Muscle of leg (tissue), 11 donors: Measurements from ENCODE around the gene DYNC1H1. TPM values are rescaled to one million over a fixed set of nuclear protein-coding genes. Genes with fewer than 3 reads are reported as not detected.
A peak's percentile ranks its signal among the peaks of the same experiment; 100 is the strongest.

ENCODE experiments used
- DNase-seq: peaks from one replicate; pipeline ENCODE4 v3.0.0; 2013
- H3K27ac ChIP-seq: one replicate; pipeline ENCODE4 v1.5.1; 2013; ENCODE audit warnings: mild to moderate bottlenecking, low read length, control low read depth
- H3K27me3 ChIP-seq: one replicate; pipeline ENCODE4 v1.6.1; 2013; ENCODE audit warnings: low read length; ENCODE audit not compliant: control insufficient read depth, insufficient read depth
- H3K36me3 ChIP-seq: one replicate; pipeline ENCODE4 v1.6.1; 2013; ENCODE audit warnings: low read length; ENCODE audit not compliant: control insufficient read depth, insufficient read depth
- H3K4me1 ChIP-seq: one replicate; pipeline ENCODE4 v1.6.1; 2013; ENCODE audit warnings: low read length; ENCODE audit not compliant: control insufficient read depth, insufficient read depth
- H3K4me3 ChIP-seq: one replicate; pipeline ENCODE4 v1.5.1; 2013; ENCODE audit warnings: low read length, control low read depth
- H3K9me3 ChIP-seq: replicated peaks from 2 replicates; pipeline ENCODE4 v1.6.1; 2013; ENCODE audit warnings: low read depth, low read length; ENCODE audit not compliant: control insufficient read depth
- WGBS: methylation state at CpG from one replicate; pipeline ENCODE4 v1.1.5; 2013; ENCODE audit warnings: missing lambda C conversion rate; ENCODE audit not compliant: insufficient coverage; 5-methylcytosine and 5-hydroxymethylcytosine counted together
- polyA plus RNA-seq, 8 donors: library from polyadenylated mRNA; unstranded; fragments of 120-200 nt; gene quantifications; one replicate each; pipeline versions ENCODE4 v1.2.1 to v1.2.3, GENCODE V29; 2013; ENCODE audit warnings: inconsistent platforms in 1 of 8, low replicate concordance in 1 of 8; ENCODE audit not compliant: insufficient read length in 8 of 8, insufficient read depth in 1 of 8
- total RNA-seq: library from RNA; stranded (reverse); fragments of 120-200 nt; gene quantifications from one replicate; pipeline ENCODE4 v1.2.4, GENCODE V29; 2013

Gene DYNC1H1
- total and polyA plus RNA-seq, 9 donors = 205 to 348 (median 264) TPM

DNA sequence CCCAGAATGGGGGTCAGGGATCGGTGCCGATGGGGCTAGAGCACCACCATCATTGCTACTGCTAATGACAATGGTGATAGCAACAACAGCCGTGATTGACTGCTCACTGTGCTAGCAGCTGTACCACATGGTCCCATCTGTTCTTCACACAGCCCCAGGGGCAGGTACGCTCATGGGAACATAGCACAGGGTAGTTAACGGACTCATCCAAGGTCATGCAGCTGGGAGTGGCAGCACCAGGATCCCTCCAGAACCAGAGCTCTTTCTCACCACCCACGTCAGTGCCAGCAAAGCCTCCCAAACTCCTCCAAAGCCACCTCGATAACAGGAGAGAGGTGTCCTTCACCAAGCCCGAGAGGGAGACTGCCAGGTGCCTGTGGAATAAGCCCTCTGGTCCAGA is 11.2 kb upstream of the DYNC1H1 start:
- 76% methylated on average over 8 of the region's 8 CpGs for WGBS
- H3K9me3 ChIP-seq = no peaks in the 10 kb centered on the region
- H3K4me1 ChIP-seq = peaks cover 9% of the 10 kb centered on the region
- H3K36me3 ChIP-seq = no peaks in the 10 kb centered on the region
- no peak for DNase-seq
- no peak overlapping the region for H3K27ac ChIP-seq
- no peaks in the 10 kb centered on the region for H3K27me3 ChIP-seq
- H3K4me3 ChIP-seq = no peak overlapping the region

DNA sequence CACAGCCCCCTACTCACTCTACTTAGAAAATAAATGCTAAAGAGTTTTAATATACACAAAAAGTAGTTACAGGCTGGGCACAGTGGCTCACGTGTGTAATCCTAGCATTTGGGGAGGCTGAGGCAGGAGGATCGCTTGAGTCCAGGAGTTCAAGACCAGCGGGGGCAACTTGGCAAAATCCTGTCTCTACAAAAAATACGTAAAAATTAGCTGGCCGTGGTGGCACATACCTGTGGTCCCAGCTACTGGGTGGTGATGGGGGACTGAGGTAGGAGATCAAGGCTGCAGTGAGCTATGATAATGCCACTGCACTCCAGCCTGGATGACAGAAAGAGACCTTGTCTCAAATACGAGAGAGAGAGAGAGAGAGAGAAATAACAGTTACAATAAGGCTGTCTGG is 9.9 kb upstream of the DYNC1H1 start:
- Histone ChIP-seq H3K36me3 (no peaks in the 10 kb centered on the region), H3K27ac (no peak overlapping the region), H3K9me3 (no peaks in the 10 kb centered on the region), H3K27me3 (no peaks in the 10 kb centered on the region), H3K4me1 (no peaks in the 10 kb centered on the region), H3K4me3 (no peak overlapping the region)
- DNase-seq = no peak
- 92% methylated on average over 5 of the region's 6 CpGs for WGBS

DNA sequence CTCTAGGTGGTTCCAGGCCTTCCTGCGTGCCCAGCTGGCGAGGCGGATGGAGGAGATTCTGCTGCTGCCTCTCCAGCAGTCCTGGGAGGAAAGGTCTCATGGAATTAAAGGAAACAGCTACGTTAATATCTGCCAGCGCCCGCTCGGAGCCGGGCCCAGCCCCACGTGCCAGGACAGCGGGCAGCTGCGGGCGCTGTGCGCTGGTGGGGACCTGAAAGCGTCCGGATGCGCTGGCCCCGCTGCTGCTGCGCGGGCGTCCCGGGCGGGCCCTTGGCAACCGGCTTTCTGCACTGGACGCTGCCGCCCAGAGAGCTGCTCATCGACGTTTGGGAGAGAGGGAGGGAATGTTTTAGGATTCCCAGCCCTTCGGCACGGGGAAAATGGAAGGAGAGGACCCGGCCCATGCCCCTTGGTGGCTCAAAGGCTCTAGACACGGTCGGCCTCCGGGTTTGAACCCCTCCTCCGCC is 8.6 kb upstream of the DYNC1H1 start:
- Histone ChIP-seq H3K4me1 (no peaks in the 10 kb centered on the region), H3K9me3 (no peaks in the 10 kb centered on the region), H3K27ac (no peak overlapping the region), H3K27me3 (no peaks in the 10 kb centered on the region), H3K4me3 (no peak overlapping the region), H3K36me3 (no peaks in the 10 kb centered on the region)
- DNase-seq = no peak
- WGBS = 79% methylated on average over 27 of the region's 34 CpGs

DNA sequence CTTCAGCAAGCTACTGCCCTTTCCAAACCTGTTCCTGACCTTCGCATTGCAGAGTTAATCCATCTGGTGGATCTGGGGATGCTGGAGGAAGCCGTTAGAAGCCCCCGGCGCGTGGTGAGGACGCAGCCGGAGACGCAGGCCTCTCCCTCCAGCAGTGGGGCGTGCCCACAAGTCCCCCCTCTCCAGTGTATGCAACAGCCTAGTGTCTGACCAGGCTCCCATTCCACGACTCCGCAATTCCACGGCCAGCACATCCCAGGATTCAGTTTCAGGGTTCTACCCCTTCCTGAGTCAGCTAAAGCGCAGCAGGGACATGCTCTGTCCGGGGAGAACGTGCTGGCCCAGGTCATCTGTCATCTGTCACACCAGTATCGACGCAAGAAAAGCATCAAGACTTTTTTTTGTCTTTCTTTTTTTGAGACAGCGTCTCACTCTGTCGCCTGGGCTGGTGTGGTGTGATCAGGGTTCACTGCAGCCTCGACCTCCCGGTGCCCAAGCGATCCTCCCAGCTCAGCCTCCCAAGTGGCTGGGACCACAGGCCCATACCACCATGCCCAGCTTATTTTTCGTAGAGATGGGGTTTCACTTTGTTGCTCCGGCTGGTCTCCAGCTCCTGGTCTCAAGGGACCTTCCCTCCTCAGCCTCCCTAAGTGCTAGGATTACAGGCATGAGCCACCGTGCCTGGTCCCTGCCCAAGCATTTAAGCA is 8.0 kb upstream of the DYNC1H1 start:
- H3K27me3 ChIP-seq = no peaks in the 10 kb centered on the region
- H3K9me3 ChIP-seq = no peaks in the 10 kb centered on the region
- 75% methylated on average over 21 of the region's 25 CpGs for WGBS
- no peak overlapping the region for H3K27ac ChIP-seq
- DNase-seq = no peak
- no peak overlapping the region for H3K4me3 ChIP-seq
- H3K36me3 ChIP-seq = no peaks in the 10 kb centered on the region
- H3K4me1 ChIP-seq = peaks cover 2% of the 10 kb centered on the region

DNA sequence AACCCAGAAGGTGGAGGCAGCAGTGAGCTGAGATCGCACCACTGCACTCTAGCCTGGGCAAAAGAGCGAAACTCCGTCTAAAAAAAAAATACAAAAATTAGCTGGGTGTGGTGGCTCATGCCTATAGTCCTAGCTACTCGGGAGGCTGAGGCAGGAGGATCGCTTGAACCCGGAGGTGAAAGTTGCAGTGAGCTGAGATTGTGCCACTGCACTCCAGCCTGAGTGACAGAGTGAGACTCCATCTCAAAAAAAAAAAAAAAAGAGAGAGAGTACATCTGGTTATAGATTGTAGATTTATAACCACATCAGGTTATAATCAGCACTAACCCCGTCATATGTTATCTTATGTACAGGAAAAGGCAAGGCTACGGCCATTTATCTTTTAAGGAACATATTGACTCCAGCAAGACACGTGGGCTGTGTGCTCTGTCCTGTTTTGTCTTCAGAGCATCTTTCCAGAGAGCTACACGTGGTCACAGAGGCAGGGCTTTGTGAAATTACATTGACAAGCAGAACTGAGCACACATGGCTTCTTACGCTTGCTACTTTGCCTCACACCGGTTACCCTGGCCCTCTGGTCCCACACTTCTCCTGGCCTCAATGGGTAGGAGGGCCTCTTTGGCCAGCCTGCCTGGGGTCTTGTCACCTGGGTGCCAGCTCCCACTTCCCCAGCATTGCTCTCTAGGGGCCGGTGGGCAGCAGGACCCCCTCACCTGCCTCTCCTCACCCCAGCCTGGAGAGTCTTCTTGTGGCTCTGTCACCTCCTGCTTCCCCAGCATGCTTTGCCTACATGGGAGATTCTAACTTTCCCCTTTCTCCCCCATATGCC is 6.8 kb upstream of the DYNC1H1 start:
- no peak for DNase-seq
- Histone ChIP-seq H3K27ac (no peak overlapping the region), H3K27me3 (no peaks in the 10 kb centered on the region), H3K9me3 (no peaks in the 10 kb centered on the region), H3K4me3 (no peak overlapping the region), H3K36me3 (no peaks in the 10 kb centered on the region), H3K4me1 (peaks cover 9% of the 10 kb centered on the region)
- WGBS = 61% methylated on average over 5 of the region's 13 CpGs

DNA sequence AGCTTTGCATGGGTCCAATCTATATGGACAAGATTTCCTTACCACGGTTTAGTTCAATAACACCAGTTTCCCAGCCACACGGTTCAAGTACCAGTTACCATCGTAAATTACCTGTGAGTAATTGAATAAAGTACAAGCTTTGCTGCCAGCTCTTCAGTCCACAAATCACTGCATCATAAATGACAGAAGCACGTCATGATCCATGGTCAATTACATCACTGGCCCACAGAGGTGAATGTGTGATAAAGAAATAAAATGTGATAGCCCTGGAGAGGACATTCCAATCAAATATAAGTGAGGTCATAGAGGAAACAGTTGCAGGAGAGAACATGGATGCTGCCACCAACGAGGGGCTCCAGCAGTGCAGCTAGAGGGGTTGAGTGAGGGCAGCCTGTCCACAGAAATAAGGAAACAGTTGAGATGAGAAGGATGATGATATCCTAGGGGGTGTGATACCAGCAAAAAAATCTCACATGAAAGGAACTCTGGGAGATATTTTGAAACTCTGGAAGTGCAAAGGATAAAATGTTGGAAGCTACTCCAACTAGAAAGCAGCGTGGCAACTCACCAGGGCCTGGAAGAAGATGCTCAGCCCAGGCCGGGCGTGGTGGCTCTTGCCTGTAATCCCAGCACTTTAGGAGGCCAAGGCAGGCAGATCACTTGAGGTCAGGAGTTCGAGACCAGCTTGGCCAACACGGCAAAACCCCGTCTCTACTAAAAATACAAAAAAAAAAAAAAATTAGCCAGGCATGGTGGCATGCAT is 5.8 kb upstream of the DYNC1H1 start:
- H3K4me3 ChIP-seq = no peak overlapping the region
- H3K4me1 ChIP-seq = peaks cover 13% of the 10 kb centered on the region
- DNase-seq = no peak
- no peaks in the 10 kb centered on the region for H3K36me3 ChIP-seq
- H3K27me3 ChIP-seq = no peaks in the 10 kb centered on the region
- H3K9me3 ChIP-seq = no peaks in the 10 kb centered on the region
- WGBS = 85% methylated on average over 4 of the region's 11 CpGs
- H3K27ac ChIP-seq = no peak overlapping the region

DNA sequence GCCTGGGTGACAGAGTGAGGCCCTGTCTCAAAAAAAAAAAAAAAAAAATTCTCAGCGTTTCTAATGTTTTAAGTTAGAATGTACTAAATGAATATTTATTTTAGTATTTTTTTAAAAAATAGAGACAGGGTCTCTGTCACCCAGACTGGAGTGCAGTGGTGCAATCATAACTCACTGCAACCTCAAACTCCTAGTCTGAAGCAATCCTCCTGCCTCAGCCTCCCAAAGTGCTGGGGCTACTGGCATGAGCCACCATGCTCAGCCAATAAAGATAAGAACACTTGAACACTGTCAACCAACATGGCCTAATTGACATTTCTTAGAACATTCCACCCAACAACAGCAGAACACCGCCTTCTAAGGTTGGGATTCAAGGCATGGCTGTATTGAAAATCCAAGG is 5.1 kb upstream of the DYNC1H1 start:
- no CpG with 5 or more reads among the region's 2 CpGs for WGBS
- Histone ChIP-seq H3K4me1 (peaks cover 19% of the 10 kb centered on the region), H3K9me3 (no peaks in the 10 kb centered on the region), H3K36me3 (no peaks in the 10 kb centered on the region), H3K4me3 (no peak overlapping the region), H3K27ac (no peak overlapping the region), H3K27me3 (no peaks in the 10 kb centered on the region)
- DNase-seq = no peak

DNA sequence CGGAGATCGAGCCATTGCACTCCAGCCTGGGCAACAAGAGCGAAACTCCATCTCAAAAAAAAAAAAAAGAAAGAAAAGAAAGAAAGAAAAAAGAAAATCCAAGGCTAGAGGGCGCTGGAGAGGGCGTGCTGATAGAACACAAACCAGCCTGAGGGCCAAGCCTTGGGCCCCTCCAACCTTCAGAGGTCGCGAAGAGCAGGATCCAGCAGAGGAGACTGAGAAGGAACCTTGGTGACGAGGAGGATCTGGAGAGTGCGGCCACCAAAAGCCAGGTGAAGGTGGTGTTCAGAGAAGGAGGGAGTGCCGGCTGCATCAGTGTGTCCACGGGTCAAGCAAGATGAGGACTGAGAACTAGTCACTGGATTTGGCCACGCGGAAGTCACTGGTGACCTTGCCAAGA is 4.1 kb upstream of the DYNC1H1 start:
- Histone ChIP-seq H3K4me3 (no peak overlapping the region), H3K9me3 (no peaks in the 10 kb centered on the region), H3K27me3 (no peaks in the 10 kb centered on the region), H3K27ac (no peak overlapping the region), H3K4me1 (peaks cover 19% of the 10 kb centered on the region), H3K36me3 (no peaks in the 10 kb centered on the region)
- DNase-seq = no peak
- 53% methylated on average over 10 of the region's 13 CpGs for WGBS

DNA sequence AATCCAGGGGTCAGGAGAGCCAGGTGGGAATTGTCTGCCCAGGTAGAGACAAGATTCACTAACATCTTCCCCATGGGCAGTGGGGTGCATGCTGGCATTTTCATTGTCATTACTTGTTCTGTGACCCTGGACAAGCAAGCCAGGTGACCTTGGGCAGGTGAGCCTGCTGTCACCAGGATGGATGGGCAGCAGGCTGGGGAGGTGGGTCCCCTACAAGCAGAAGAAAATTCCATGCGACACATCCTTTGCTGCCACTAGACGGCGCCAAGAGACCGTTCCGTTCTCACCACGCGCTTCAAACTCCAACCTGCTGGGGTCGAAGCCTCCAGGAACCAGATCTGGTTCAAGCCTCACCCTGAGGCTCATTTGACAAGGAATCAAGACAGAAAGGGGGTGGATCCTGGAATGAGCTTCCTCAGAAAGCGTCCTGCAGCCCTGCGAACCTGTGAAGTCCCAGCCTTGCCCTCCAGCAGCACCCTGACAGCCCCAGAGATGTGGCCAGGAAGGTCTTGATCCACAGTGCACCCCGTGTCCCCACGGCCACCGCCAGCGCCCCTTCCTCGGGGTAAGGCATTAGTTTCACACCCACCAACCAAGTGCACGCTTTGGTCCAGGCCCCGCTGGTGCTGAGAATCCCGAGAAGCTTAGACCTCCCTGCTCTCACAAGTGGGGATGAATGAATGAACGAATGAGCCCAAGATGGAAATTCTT is 3.2 kb upstream of the DYNC1H1 start:
- no peak overlapping the region for H3K27ac ChIP-seq
- WGBS = 0% methylated on average over 9 of the region's 19 CpGs
- peaks cover 23% of the 10 kb centered on the region for H3K4me1 ChIP-seq
- H3K4me3 ChIP-seq = no peak overlapping the region
- H3K36me3 ChIP-seq = no peaks in the 10 kb centered on the region
- DNase-seq = peak; percentile 81
- H3K27me3 ChIP-seq = no peaks in the 10 kb centered on the region
- no peaks in the 10 kb centered on the region for H3K9me3 ChIP-seq
